ENCODE results near the gene STEAP1.
A peak's percentile ranks its signal among the peaks of the same experiment; 100 is the strongest.
"Not testable (repeated sequence)": the region's sequence is repeated elsewhere in the genome, so short reads cannot be mapped to it uniquely, and the experiment has no call there.

STEAP1 gene

DNA sequence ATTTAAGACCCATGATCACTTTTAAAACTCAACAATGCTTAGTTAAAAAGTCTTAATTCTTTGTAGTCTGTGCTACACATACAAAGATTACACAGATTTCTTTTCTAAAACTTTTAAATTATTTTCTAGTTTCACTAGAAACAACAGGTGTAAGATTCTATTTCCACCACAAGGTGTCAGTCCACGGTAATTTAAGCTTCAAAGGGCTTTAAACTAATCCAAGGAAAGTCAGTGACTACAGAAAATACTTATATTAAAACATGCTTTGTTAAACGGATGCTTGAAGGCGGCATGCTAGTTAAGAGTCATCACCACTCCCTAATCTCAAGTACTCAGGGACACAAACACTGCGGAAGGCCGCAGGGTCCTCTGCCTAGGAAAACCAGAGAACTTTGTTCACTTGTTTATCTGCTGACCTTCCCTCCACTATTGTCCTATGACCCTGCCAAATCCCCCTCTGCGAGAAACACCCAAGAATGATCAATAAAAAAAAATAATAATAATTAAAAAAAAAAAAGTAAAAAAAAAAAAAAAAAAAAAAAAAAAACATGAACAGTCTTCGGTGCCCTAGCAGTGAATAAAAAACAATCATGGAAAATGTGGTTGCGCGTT is 1.5 kb upstream of the STEAP1 start:
- TF ChIP-seq, protein P1, sequence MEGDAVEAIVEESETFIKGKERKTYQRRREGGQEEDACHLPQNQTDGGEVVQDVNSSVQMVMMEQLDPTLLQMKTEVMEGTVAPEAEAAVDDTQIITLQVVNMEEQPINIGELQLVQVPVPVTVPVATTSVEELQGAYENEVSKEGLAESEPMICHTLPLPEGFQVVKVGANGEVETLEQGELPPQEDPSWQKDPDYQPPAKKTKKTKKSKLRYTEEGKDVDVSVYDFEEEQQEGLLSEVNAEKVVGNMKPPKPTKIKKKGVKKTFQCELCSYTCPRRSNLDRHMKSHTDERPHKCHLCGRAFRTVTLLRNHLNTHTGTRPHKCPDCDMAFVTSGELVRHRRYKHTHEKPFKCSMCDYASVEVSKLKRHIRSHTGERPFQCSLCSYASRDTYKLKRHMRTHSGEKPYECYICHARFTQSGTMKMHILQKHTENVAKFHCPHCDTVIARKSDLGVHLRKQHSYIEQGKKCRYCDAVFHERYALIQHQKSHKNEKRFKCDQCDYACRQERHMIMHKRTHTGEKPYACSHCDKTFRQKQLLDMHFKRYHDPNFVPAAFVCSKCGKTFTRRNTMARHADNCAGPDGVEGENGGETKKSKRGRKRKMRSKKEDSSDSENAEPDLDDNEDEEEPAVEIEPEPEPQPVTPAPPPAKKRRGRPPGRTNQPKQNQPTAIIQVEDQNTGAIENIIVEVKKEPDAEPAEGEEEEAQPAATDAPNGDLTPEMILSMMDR (IDR thresholded peaks at IDR 0.05; ENCODE audit: insufficient read depth, low read depth, low read length, missing control alignments) = peak; percentile 28
- not testable (repeated sequence) for H3K4me3 ChIP-seq (ENCODE audit: low read depth, low read length)
- DNase-seq (ENCODE audit: low read depth) = peak; percentile 40

DNA sequence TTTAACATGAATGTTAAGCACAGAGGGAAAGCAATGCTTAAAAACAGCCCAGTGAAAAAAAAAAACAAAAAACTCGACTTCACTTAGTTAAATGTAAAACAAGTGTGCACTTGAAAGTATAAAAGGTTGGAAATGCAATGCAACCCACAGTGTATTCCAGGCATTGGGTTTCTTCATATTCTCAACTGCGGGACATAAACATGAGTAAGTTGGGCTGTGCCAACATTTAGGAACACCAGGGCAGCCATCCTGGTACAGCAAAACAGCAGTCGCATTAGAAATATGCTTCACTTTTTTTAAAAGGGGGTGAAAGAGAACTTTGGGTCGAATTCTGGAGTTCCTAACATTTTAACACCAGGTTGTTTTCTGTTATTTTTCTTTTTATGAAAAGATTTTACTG is 937 bp downstream of the STEAP1 start:
- TF ChIP-seq, protein P1 (IDR thresholded peaks at IDR 0.05; ENCODE audit: insufficient read depth, low read depth, low read length, missing control alignments) = no peak
- no peak for DNase-seq (ENCODE audit: low read depth)
- no peak overlapping the region for H3K4me3 ChIP-seq (ENCODE audit: low read depth, low read length)

DNA sequence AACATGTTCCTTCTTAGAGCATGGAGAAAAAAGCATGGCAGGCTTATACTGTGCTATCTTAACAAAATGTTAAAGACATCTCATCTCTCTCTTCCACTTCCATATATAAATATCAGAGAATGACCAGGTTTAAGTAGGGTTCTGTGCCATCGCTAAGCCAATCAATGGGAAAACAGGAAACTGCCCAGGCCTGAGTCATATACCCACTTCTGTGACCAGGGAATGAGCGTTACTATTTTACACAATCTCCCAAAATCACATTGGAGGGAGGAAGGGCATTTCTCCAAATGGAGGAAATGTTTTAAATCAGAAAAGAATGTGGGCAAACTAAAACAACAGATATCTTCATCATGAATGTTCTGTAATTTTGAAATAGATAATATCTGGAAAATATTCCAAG is 3.1 kb downstream of the STEAP1 start:
- not testable (repeated sequence) for DNase-seq (ENCODE audit: low read depth); H3K4me3 ChIP-seq (ENCODE audit: low read depth, low read length)

DNA sequence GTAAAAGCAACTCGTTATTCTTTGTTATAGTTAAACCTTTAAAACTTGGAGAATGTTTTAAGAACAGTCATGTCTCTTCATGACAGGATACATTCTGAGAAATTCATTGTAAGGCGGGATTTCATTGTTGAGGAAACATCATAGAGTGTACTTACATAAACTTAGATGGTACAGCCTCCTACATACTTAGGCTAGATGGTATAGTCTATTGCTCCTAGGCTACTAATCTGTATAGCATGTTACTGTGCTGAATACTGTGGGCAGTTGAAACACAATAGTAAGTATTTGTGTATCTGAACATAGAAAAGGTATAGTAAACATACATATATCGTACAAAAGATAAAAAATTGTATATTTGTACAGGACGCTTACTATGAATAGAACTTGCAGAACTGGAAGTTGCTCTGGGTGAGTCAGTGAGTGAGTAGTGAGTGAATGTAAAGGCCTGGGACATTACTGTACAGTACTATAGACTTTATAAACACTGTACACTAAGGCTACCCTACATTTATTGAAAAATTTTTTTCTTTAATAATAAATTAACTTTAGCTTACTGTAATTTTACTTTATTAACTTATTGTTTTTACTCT is 3.6 kb downstream of the STEAP1 start:
- not testable (repeated sequence) for H3K4me3 ChIP-seq (ENCODE audit: low read depth, low read length)

DNA sequence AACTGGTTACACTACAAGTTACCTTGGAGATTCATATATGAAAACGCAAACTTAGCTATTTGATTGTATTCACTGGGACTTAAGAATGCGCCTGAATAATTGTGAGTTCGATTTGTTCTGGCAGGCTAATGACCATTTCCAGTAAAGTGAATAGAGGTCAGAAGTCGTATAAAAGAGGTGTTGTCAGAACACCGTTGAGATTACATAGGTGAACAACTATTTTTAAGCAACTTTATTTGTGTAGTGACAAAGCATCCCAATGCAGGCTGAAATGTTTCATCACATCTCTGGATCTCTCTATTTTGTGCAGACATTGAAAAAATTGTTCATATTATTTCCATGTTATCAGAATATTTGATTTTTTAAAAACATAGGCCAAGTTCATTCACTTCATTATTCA is 9.3 kb downstream of the STEAP1 start:
- H3K4me3 ChIP-seq (ENCODE audit: low read depth, low read length) = no peak overlapping the region
- DNase-seq (ENCODE audit: low read depth) = no peak
- TF ChIP-seq, protein P1 (IDR thresholded peaks at IDR 0.05; ENCODE audit: insufficient read depth, low read depth, low read length, missing control alignments) = no peak

More for the DNA sequence above, 3.6 kb downstream of the STEAP1 start:
- not testable (repeated sequence) for DNase-seq (ENCODE audit: low read depth)

DNA sequence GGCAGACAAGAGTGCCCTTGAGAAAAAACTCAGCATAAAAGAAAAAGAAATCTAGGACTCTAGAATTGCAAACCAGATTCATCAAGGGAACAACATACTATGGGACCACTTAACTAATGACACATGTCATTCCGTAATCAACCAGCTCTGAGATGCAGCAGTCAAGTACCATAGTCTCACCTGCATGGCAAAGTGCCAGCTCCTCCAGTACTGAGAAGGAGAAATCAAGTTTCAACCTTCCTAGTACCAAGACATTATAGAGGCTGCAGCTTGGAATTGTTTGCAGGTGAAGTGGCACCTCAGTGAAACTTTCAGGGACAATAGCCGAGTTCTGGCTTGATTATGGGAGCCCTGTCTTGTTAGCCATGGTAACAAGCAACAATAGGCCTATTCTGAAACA is 11.5 kb downstream of the STEAP1 start:
- no peak for DNase-seq (ENCODE audit: low read depth)
- no peak overlapping the region for H3K4me3 ChIP-seq (ENCODE audit: low read depth, low read length)
- TF ChIP-seq, protein P1 (IDR thresholded peaks at IDR 0.05; ENCODE audit: insufficient read depth, low read depth, low read length, missing control alignments) = no peak

DNA sequence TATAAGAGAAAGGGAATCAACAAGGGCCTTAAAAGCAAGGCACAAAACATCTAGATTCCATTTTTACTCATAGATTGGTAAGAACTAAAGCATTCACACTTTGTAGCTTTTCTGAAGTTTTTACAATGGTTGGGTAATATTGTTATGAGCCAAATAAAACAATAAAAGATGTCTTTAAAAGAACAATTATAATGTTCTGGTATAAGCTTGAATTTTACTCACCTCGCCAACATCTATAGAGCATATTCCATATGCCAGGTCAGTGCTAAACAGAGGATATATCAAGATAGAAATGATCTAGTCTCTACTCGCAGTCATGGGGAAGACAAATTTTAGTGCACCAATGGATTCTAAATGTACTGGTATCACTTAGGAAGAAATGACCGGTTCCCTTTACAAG is 11.9 kb downstream of the STEAP1 start:
- no peak for DNase-seq (ENCODE audit: low read depth)
- no peak overlapping the region for H3K4me3 ChIP-seq (ENCODE audit: low read depth, low read length)
- TF ChIP-seq, protein P1 (IDR thresholded peaks at IDR 0.05; ENCODE audit: insufficient read depth, low read depth, low read length, missing control alignments) = no peak

DNA sequence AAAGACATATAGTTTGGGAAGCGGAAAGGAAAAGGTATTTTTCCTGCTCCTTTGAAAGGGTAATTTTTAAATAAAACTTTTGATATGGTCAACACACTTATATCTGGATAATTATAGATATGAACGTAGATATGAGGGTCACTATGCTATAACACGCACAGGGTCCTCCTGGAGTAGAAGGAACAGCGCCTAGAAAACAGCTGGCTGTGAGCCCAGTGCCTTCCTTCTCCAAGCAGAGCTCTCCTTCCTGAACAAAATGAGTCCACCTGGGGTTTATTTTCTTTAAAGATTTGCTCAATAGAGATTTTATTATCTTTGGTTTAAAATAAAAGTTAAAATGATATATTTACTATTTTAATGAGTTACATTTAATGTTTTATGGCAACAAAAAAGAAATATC is 13.1 kb downstream of the STEAP1 start:
- no peak for DNase-seq (ENCODE audit: low read depth)
- H3K4me3 ChIP-seq (ENCODE audit: low read depth, low read length) = no peak overlapping the region
- TF ChIP-seq, protein P1 (IDR thresholded peaks at IDR 0.05; ENCODE audit: insufficient read depth, low read depth, low read length, missing control alignments) = no peak

Data from GM12865 (cell line).